Stimulated activated memory B cell treated with anti-CD40 and anti-IgM and Interleukin-4, amounts not matched to agents 10 μg/mL and 1 μg/mL and 100 μg/mL, for 72 hours (primary cell): ENCODE data around the gene EP300.
"Not testable (repeated sequence)": the region's sequence is repeated elsewhere in the genome, so short reads cannot be mapped to it uniquely, and the experiment has no call there.

Source experiments
- ATAC-seq: fragments of 150-1000 bp; cut with Tn5 transposase; 2 replicates; pipeline ENCODE4 v1.10.0; 2021
- H3K27ac Mint-ChIP-seq: one replicate; pipeline ENCODE4 v1.8.0; 2022; ENCODE audit warnings: mild to moderate bottlenecking, mixed read lengths
- H3K27me3 Mint-ChIP-seq: one replicate; pipeline ENCODE4 v1.8.0; 2022; ENCODE audit warnings: mixed read lengths
- H3K36me3 Mint-ChIP-seq: one replicate; pipeline ENCODE4 v1.8.0; 2022; ENCODE audit warnings: mixed read lengths
- H3K4me1 Mint-ChIP-seq: one replicate; pipeline ENCODE4 v1.8.0; 2022; ENCODE audit warnings: mixed read lengths
- H3K4me3 Mint-ChIP-seq: one replicate; pipeline ENCODE4 v1.8.0; 2022; ENCODE audit warnings: mild to moderate bottlenecking, moderate library complexity, mixed read lengths
- H3K9me3 Mint-ChIP-seq: one replicate; pipeline ENCODE4 v1.8.0; 2022; ENCODE audit warnings: mixed read lengths

Gene EP300

DNA sequence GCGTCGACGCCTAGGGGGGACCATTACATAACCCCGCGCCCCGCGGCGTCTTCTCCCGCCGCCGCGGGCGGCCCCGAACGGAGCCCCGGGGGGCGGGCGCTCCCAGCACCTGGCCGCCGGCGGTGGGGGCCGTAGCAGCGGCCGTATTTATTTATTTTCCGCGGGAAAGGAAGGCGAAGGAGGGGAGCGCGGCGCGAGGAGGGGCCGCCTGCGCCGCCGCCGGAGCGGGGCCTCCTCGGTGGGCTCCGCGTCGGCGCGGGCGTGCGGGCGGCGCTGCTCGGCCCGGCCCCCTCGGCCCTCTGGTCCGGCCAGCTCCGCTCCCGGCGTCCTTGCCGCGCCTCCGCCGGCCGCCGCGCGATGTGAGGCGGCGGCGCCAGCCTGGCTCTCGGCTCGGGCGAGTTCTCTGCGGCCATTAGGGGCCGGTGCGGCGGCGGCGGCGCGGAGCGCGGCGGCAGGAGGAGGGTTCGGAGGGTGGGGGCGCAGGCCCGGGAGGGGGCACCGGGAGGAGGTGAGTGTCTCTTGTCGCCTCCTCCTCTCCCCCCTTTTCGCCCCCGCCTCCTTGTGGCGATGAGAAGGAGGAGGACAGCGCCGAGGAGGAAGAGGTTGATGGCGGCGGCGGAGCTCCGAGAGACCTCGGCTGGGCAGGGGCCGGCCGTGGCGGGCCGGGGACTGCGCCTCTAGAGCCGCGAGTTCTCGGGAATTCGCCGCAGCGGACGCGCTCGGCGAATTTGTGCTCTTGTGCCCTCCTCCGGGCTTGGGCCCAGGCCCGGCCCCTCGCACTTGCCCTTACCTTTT lies at the start of gene EP300:
EP300 (plus strand) TSS at position 570 of the 795 bp plus-strand sequence. CDS start 413 bp downstream, outside the sequence.
- ATAC-seq: peak; percentile 76
- Mint-ChIP-seq H3K4me3 (peak within 1 kb of the TSS; percentile 100), H3K27ac (peak within 1 kb of the TSS; percentile 98), H3K27me3 (no peaks in the 10 kb centered on the region), H3K4me1 (peaks cover 40% of the 10 kb centered on the region), H3K36me3 (peaks cover 30% of the 10 kb centered on the region), H3K9me3 (no peaks in the 10 kb centered on the region)

DNA sequence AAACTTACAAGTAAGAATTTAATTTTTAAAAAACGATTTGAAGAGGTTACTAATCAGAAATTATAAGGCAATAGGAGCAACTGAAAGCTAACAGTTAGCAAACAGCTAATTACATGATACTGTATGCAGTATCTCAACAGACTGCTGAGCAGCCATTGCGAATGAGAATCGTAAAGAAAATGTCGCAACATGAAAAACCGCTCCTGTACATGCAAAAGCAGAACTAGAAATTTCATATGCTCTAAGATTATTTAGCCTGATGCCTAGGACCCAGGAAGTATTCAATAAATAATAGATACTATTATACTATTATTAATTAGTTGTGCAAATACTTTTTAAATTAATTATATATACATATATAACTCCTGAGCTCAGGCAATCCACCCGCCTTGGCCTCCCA lies 48.7 kb upstream of the EP300 start:
- no peaks in the 10 kb centered on the region for H3K9me3 Mint-ChIP-seq
- no peaks in the 10 kb centered on the region for H3K36me3 Mint-ChIP-seq
- ATAC-seq: no peak
- no peaks in the 10 kb centered on the region for H3K27me3 Mint-ChIP-seq
- H3K27ac Mint-ChIP-seq: no peak overlapping the region
- no peaks in the 10 kb centered on the region for H3K4me1 Mint-ChIP-seq
- H3K4me3 Mint-ChIP-seq: no peak overlapping the region

- not testable (repeated sequence) for ATAC-seq, H3K4me1 Mint-ChIP-seq, H3K27ac Mint-ChIP-seq, H3K36me3 Mint-ChIP-seq, H3K4me3 Mint-ChIP-seq, H3K27me3 Mint-ChIP-seq, H3K9me3 Mint-ChIP-seq
Observed at GRCh38 chr22:41045575-41045974, 46.8 kb upstream of the EP300 start.

- ATAC-seq: no peak
- no peaks in the 10 kb centered on the region for H3K4me1 Mint-ChIP-seq
- no peak overlapping the region for H3K27ac Mint-ChIP-seq
- no peaks in the 10 kb centered on the region for H3K27me3 Mint-ChIP-seq
- H3K36me3 Mint-ChIP-seq: no peaks in the 10 kb centered on the region
- H3K9me3 Mint-ChIP-seq: no peaks in the 10 kb centered on the region
- H3K4me3 Mint-ChIP-seq: no peak overlapping the region
Observed at GRCh38 chr22:41047801-41048211, 44.6 kb upstream of the EP300 start.

DNA sequence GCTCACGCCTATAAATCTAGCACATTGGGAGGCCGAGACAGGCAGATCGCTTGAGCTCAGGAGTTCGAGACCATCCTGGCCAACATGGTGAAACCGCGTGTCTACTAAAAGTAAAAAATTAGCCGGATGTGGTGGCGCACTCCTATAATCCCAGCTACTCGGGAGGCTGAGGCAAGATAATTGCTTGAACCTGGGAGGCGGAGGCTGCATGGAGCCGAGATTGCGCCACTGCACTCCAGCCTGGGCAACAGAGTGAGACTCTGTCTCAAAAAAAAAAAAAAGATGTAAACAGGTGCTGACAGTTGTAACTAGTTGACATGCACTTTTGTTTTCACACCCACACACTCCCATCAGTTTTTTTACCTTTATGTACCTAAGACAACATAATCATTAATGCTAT lies 44.0 kb upstream of the EP300 start:
- not testable (repeated sequence) for H3K27ac Mint-ChIP-seq, H3K9me3 Mint-ChIP-seq, ATAC-seq, H3K4me1 Mint-ChIP-seq, H3K27me3 Mint-ChIP-seq, H3K36me3 Mint-ChIP-seq, H3K4me3 Mint-ChIP-seq

GRCh38 chr22:41048791-41049717 lies 43.3 kb upstream of the EP300 start:
- Mint-ChIP-seq H3K36me3 (no peaks in the 10 kb centered on the region), H3K27ac (no peak overlapping the region), H3K27me3 (no peaks in the 10 kb centered on the region), H3K9me3 (no peaks in the 10 kb centered on the region), H3K4me3 (no peak overlapping the region), H3K4me1 (no peaks in the 10 kb centered on the region)
- no peak for ATAC-seq

DNA sequence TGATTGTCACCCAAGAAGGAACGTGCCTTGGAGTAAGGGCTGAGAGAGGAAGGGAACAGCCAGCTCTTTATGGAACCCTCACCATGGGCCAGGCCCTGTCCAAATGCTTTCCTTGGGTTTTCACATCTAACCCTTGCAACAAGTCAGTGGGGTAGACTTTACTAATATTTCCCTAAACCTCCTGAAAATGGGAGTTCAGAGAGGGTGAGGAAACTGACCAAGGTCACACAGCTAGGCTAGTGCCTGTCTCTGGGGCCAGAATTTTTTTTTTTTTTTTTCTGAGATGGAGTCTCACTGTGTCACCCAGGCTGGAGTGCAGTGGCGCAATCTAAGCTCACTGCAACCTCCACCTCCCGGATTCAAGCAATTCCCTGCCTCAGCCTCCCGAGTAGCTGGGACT lies 42.6 kb upstream of the EP300 start:
- not testable (repeated sequence) for ATAC-seq, H3K4me3 Mint-ChIP-seq, H3K4me1 Mint-ChIP-seq, H3K27me3 Mint-ChIP-seq, H3K36me3 Mint-ChIP-seq, H3K27ac Mint-ChIP-seq, H3K9me3 Mint-ChIP-seq

DNA sequence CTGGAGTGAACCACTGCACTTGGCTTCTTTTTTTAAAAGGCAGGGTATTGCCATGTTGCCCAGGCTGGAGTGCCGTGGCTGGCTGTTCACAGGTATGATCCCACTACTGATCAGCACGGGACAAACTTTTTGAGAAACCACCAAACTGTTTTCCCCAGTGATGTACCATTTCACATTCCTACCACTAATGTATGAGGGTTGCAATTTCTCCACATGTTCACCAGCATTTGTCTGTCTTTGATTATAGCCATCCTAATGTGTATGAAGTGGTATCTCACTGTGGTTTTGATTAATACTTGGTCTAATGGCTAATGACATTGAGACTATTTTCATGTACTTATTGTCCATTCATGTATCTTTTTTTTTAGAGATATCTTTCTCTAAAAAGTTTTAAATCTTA lies 41.5 kb upstream of the EP300 start:
- no peak for ATAC-seq
- Mint-ChIP-seq H3K27me3 (no peaks in the 10 kb centered on the region), H3K27ac (no peak overlapping the region), H3K36me3 (no peaks in the 10 kb centered on the region), H3K4me3 (no peak overlapping the region), H3K4me1 (no peaks in the 10 kb centered on the region), H3K9me3 (no peaks in the 10 kb centered on the region)

DNA sequence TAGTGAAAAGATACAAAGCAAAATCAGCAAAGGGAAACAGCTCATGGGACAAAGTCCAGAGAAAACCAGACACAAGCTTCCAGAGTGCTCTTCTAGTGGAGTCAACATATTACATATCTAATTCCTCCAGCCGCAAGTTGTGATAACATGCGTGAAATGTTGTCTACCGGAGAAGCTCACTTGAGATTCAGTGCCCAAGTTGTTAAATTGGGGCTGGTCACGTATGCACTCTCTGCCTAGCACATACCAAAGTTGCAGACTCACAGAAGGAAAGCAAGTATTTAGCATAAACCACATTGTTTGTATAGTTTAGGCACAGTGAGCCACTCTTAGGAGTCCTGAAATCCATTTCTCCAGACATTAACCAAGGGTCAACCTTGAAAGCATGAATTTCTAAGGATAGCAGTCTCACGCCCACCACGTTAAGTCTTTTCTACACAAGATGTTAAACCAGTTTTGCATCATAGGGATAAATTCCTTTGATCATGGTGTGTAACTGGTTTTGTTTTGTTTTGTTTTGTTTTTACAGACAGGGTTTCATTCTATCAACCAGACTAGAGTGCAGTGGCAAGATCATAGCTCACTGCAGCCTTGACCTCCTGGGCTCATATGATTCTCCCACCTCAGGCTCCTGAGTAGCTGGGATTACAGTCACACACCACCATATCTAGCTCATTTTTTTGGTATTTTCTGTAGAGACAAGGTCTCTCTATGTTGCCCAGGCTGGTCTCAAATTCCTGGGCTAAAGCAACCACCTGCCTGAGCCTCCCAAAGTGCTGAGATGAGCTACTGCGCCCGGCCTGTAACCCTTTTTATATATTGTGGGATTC lies 39.5 kb upstream of the EP300 start:
- no peak overlapping the region for H3K4me3 Mint-ChIP-seq
- no peaks in the 10 kb centered on the region for H3K27me3 Mint-ChIP-seq
- no peaks in the 10 kb centered on the region for H3K9me3 Mint-ChIP-seq
- no peak for ATAC-seq
- no peaks in the 10 kb centered on the region for H3K4me1 Mint-ChIP-seq
- H3K27ac Mint-ChIP-seq: no peak overlapping the region
- no peaks in the 10 kb centered on the region for H3K36me3 Mint-ChIP-seq

DNA sequence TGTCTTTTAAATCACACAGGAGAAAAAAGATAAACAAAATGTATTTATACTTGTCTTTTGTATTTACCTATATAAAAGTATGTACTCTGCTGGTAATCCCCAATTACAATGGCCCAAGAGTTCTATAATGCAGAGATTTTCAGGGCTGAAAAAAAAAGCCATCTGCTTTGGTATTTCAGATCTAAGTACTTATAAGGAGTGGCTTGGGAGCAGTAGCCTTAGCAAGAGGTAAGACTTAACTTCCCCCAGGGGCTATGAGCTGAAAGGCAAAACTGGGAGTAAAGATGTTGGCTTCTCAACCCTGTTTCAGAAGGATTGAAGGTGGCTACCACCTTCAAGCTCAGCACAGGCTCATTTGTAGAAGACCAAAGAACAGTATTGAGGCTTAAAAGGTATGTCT lies 35.3 kb upstream of the EP300 start:
- H3K36me3 Mint-ChIP-seq: no peaks in the 10 kb centered on the region
- no peak overlapping the region for H3K27ac Mint-ChIP-seq
- H3K27me3 Mint-ChIP-seq: no peaks in the 10 kb centered on the region
- no peaks in the 10 kb centered on the region for H3K4me1 Mint-ChIP-seq
- no peak for ATAC-seq
- H3K4me3 Mint-ChIP-seq: no peak overlapping the region
- no peaks in the 10 kb centered on the region for H3K9me3 Mint-ChIP-seq

GRCh38 chr22:41062146-41062545 lies 30.2 kb upstream of the EP300 start:
- H3K4me1 Mint-ChIP-seq: no peaks in the 10 kb centered on the region
- no peak overlapping the region for H3K27ac Mint-ChIP-seq
- no peaks in the 10 kb centered on the region for H3K9me3 Mint-ChIP-seq
- no peak overlapping the region for H3K4me3 Mint-ChIP-seq
- no peaks in the 10 kb centered on the region for H3K36me3 Mint-ChIP-seq
- H3K27me3 Mint-ChIP-seq: no peaks in the 10 kb centered on the region
- ATAC-seq: no peak

GRCh38 chr22:41064326-41064725 lies 28.1 kb upstream of the EP300 start:
- H3K27ac Mint-ChIP-seq, H3K27me3 Mint-ChIP-seq, H3K4me3 Mint-ChIP-seq, H3K36me3 Mint-ChIP-seq, ATAC-seq, H3K9me3 Mint-ChIP-seq: not testable (repeated sequence)
- peaks cover 20% of the 10 kb centered on the region for H3K4me1 Mint-ChIP-seq

- not testable (repeated sequence) for H3K9me3 Mint-ChIP-seq, H3K27ac Mint-ChIP-seq
Observed at GRCh38 chr22:41066341-41066740, 26.1 kb upstream of the EP300 start.

DNA sequence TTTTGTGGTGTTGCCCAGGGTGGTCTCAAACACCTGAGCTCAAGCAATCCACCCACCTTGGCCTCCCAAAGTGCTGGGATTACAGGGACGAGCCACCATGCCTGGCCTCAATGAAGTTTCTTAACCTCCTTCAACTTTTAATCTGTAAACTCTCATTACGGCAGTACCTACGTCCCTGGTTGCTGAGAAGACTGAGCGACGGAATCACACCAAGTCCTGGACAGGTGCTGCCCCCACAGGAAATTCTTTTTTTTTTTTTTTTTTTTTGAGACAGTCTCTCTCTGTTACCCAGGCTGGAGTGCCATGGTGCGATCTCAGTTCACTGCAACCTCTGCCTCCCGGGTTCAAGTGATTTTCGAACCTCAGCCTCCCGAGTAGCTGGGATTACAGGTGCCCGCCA lies 24.4 kb upstream of the EP300 start:
- H3K9me3 Mint-ChIP-seq, ATAC-seq, H3K27me3 Mint-ChIP-seq, H3K4me3 Mint-ChIP-seq, H3K36me3 Mint-ChIP-seq: not testable (repeated sequence)
- Mint-ChIP-seq H3K27ac (peak overlapping the region; percentile 94), H3K4me1 (peaks cover 22% of the 10 kb centered on the region)

More at GRCh38 chr22:41066341-41066740, 26.1 kb upstream of the EP300 start:
- ATAC-seq, H3K36me3 Mint-ChIP-seq, H3K4me3 Mint-ChIP-seq, H3K27me3 Mint-ChIP-seq: not testable (repeated sequence)
- peaks cover 22% of the 10 kb centered on the region for H3K4me1 Mint-ChIP-seq

- ATAC-seq: no peak
- H3K36me3 Mint-ChIP-seq: no peaks in the 10 kb centered on the region
- H3K27ac Mint-ChIP-seq: peak overlapping the region; percentile 27
- H3K9me3 Mint-ChIP-seq: no peaks in the 10 kb centered on the region
- no peaks in the 10 kb centered on the region for H3K27me3 Mint-ChIP-seq
- H3K4me1 Mint-ChIP-seq: peaks cover 22% of the 10 kb centered on the region
- H3K4me3 Mint-ChIP-seq: no peak overlapping the region
Observed at GRCh38 chr22:41070665-41071331, 21.6 kb upstream of the EP300 start.
